Hepatocyte (in vitro differentiated cells): ENCODE measurements around the gene MAPK14.

ENCODE experiments used
- EZH2 ChIP-seq: fragments of 200-600 bp; sonication (generic); IDR thresholded peaks from 2 replicates; pipeline ENCODE4 v1.6.1; 2016; ENCODE audit warnings: antibody characterized with exemption, mild to moderate bottlenecking, borderline replicate concordance
- EZH2phosphoT487 ChIP-seq: fragments of 200-600 bp; sonication (generic); IDR thresholded peaks from one replicate; pipeline ENCODE4 v1.6.1; 2018; ENCODE audit warnings: antibody characterized with exemption, mild to moderate bottlenecking, low read depth, moderate library complexity; ENCODE audit not compliant: unreplicated experiment, severe bottlenecking
- TF ChIP-seq, protein P1 (sequence below): fragments of 200-600 bp; sonication (generic); IDR thresholded peaks from 2 replicates; pipeline ENCODE4 v1.5.1; 2016; ENCODE audit warnings: antibody characterized with exemption, mild to moderate bottlenecking; ENCODE audit not compliant: poor library complexity

DNA sequence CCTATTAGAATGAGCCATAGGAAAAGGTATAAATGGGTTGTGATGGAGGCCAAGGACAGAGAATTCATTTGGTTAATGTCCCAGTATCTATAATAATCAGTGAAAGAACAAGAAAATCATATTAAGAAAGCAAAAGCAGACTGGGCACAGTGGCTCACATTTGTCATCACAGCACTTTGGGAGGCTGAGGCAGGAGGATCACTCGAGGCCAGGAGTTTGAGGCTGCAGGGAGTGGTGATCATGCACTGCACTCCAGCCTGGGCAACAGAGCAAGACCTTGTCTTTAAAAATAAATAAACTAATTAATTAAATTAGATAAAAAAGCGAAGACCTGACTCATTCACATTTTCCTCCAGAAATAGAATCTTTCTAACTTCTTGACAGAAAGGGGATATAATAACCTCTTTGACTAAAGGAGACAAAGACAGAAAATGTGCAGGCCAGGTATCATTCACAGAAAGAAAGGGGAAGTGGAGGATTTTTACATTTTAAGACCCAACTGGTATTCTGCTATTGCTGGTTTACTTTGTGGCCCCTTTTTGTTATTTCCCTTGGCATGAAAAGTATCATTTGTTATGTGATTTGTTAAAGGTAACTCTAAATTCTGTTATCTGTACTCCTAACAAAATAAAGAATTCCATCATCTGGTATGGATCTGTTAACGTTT is 70.8 kb downstream of the MAPK14 start:
- TF ChIP-seq, protein P1, sequence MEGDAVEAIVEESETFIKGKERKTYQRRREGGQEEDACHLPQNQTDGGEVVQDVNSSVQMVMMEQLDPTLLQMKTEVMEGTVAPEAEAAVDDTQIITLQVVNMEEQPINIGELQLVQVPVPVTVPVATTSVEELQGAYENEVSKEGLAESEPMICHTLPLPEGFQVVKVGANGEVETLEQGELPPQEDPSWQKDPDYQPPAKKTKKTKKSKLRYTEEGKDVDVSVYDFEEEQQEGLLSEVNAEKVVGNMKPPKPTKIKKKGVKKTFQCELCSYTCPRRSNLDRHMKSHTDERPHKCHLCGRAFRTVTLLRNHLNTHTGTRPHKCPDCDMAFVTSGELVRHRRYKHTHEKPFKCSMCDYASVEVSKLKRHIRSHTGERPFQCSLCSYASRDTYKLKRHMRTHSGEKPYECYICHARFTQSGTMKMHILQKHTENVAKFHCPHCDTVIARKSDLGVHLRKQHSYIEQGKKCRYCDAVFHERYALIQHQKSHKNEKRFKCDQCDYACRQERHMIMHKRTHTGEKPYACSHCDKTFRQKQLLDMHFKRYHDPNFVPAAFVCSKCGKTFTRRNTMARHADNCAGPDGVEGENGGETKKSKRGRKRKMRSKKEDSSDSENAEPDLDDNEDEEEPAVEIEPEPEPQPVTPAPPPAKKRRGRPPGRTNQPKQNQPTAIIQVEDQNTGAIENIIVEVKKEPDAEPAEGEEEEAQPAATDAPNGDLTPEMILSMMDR = no peak
- TF ChIP-seq EZH2 (no peak), EZH2phosphoT487 (no peak)
